UCSD-AML1 (cell line): Measurements from ENCODE around the gene RGS8.

Experiments used
- DNase-seq: peaks from one replicate; lab custom pipeline; 2025; ENCODE audit not compliant: unreplicated experiment; lab: John Stamatoyannopoulos, UW

The RGS8 gene, protein sequence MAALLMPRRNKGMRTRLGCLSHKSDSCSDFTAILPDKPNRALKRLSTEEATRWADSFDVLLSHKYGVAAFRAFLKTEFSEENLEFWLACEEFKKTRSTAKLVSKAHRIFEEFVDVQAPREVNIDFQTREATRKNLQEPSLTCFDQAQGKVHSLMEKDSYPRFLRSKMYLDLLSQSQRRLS

GRCh38 chr1:182684116-182684828 is at the start of gene RGS8:
Gene RGS8, minus strand, starts transcription at chr1:182684587. Its CDS starts 14,938 bp downstream, at chr1:182669649.
- no peak for DNase-seq

- no peak for DNase-seq
These were observed 47.6 kb upstream of the RGS8 start for GRCh38 chr1:182731852-182732575.

GRCh38 chr1:182726912-182727311 is 42.5 kb upstream of the RGS8 start:
- DNase-seq = no peak

GRCh38 chr1:182725259-182726255 is 41.2 kb upstream of the RGS8 start:
- no peak for DNase-seq

- no peak for DNase-seq
These were observed 39.8 kb upstream of the RGS8 start for GRCh38 chr1:182724215-182724614.

DNA sequence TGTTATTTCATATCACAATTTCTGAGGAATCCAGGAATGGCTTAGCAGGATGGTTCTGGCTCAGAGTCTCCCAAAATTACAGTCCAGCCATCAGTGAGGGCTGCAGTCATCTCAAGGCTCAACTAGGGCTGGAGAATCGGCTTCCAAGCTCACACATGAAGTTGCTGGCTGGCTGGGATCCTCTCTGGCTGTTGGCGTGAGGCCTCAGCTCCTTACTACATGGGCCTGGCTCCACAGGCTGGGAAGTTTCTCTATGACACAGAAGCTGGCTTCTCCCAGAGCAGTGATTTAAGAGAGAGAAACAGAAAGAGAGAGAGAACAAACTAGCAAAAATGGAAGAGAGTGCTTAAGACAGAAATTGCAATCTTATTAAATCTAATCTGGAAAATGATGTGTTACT is 38.8 kb upstream of the RGS8 start:
- DNase-seq = no peak

GRCh38 chr1:182721525-182721924 is 37.1 kb upstream of the RGS8 start:
- DNase-seq = no peak

GRCh38 chr1:182720463-182720862 is 36.1 kb upstream of the RGS8 start:
- DNase-seq = no peak

- DNase-seq = no peak
These were observed 35.2 kb upstream of the RGS8 start for GRCh38 chr1:182719553-182719952.

- no peak for DNase-seq
These were observed 33.9 kb upstream of the RGS8 start for GRCh38 chr1:182718311-182718710.

DNA sequence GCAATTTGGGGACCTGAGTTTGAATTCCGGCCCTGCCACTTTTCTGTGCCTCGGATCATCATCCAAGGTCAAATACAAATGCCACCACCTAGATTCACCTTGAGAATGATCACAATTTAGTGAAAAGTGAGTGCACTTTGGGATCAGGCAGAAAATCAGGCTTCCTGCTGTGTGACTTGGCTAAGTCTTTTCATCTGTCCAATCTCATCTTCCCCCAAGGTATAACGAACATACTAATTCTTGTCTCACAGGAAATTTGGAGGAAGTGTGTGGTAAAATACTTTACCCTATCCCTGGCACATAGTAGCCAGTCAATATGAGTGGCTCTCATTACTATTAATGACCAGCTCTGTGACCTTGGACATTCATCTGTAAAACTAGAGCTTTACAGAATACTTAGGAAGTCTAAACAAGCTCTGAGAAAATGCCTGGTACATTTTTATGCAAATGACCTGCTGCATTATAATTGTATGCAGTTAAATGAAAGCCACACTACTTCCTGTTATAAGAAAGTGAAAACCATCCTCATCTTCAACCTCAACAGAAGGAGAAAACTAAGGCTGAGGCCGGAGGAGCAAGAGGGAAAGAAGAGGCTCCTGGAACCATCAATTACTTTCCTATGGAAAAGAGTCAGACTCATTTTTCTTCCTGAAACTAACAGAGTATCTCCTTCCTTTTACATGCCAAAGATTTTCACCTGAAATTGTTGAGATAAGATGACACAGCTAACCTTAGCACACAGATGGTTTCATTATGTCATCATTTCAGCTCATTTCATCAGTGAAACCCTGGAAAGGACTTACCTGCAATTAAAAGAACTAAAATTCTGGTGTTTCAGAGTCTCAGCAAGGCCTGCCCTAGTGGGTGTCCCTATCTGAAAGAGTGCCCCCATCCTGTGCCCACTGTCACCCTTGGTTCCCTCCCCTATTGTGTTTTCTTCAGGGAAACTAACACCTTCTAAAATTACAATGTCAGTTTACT is 32.6 kb upstream of the RGS8 start:
- DNase-seq = no peak

- DNase-seq = no peak
These were observed 31.1 kb upstream of the RGS8 start for GRCh38 chr1:182715531-182715930.

DNA sequence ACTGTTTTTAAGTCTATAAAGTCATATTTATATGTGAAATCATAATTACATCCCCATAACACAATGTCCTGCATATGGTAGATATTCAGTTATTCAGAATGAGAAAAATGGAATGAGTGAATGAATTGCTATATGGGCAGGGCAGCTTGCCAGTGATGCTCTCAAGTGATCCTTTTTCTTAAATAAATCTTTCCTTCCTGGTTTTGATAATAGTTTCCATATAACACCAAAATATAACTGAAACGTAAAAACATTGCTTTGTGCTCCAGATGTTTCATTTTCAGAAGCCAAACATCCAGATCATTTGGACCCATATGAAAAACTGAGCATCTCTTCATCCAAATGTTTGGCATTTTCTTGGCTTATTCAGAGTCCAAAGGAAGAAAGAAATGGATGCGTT is 30.2 kb upstream of the RGS8 start:
- no peak for DNase-seq

GRCh38 chr1:182713939-182714338 is 29.6 kb upstream of the RGS8 start:
- DNase-seq = no peak

DNA sequence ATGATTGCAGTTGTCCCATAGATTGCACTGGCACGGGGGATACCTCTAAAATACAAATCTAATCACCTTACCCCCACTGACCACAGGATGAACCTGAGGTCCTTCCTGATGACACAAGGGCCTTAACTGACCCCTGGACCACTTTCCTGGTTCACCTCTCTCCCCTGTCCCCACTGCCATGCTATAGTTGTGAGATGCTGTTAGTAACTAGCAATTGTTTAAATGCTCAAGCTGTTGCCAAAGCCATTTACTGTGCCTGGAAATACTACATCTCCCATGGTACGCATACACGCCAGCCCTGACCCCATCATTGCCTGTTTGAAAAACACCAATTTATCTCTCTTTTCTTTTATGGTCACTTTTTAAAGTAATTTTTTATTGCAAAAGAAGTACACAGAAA is 29.1 kb upstream of the RGS8 start:
- no peak for DNase-seq

DNA sequence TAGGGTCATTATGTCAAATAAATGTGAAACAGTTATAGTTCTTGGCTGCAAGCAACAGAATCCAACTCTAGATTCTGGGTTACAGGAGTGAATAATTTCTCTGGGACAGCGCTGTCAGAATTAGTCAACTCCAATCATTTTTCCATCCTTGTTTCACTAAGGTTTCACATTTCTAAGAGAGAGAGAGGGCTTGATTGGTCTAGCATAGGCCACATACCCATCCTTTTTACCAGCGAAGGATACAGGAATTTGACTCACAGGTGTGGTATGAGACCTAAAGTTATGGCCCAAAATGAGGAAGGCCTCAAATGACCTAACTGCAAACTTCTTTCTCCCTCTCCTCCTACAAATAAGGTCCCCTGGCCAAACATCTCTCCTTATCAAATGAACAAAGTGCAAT is 25.5 kb upstream of the RGS8 start:
- DNase-seq = no peak

GRCh38 chr1:182709225-182709764 is 24.9 kb upstream of the RGS8 start:
- DNase-seq = no peak

GRCh38 chr1:182707122-182707521 is 22.7 kb upstream of the RGS8 start:
- no peak for DNase-seq

GRCh38 chr1:182704677-182705076 is 20.3 kb upstream of the RGS8 start:
- DNase-seq = no peak

GRCh38 chr1:182703539-182703938 is 19.2 kb upstream of the RGS8 start:
- DNase-seq = no peak
